NT2/D1 (cell line): ENCODE results near the gene OR51T1.

ENCODE experiments used
- DNase-seq: peaks from one replicate; pipeline ENCODE4 v3.0.0-alpha.2; 2011; ENCODE audit warnings: low read depth, low spot score
- H3K27me3 ChIP-seq: 2 replicates; pipeline ENCODE4 v1.6.0; 2011; ENCODE audit warnings: mild to moderate bottlenecking; ENCODE audit not compliant: insufficient read length, insufficient read depth
- H3K36me3 ChIP-seq: 2 replicates; pipeline ENCODE4 v1.6.1; 2011; ENCODE audit warnings: mild to moderate bottlenecking, low read length, mixed read lengths; ENCODE audit not compliant: insufficient read depth, insufficient read length
- H3K4me1 ChIP-seq: 2 replicates; pipeline ENCODE4 v1.5.1; 2011; ENCODE audit not compliant: insufficient read depth, insufficient read length
- H3K4me3 ChIP-seq: 2 replicates; pipeline ENCODE4 v1.5.1; 2011; ENCODE audit warnings: low read depth; ENCODE audit not compliant: insufficient read length
- H3K9ac ChIP-seq: 2 replicates; pipeline ENCODE4 v1.6.0; 2011; ENCODE audit warnings: low read depth; ENCODE audit not compliant: insufficient read length
- H3K9me3 ChIP-seq: 2 replicates; pipeline ENCODE4 v1.5.1; 2011; ENCODE audit warnings: mild to moderate bottlenecking, low read length; ENCODE audit not compliant: insufficient read depth
- SUZ12 ChIP-seq: IDR thresholded peaks from 2 replicates; pipeline ENCODE4 v1.6.1; 2011; ENCODE audit not compliant: insufficient read length, insufficient read depth; ENCODE audit errors: extremely low read depth
- YY1 ChIP-seq: IDR thresholded peaks from 2 replicates; pipeline ENCODE4 v1.6.1; 2011; ENCODE audit not compliant: insufficient read length, insufficient read depth
- ZNF274 ChIP-seq: IDR thresholded peaks from 2 replicates; pipeline ENCODE4 v1.6.1; 2011; ENCODE audit warnings: mild to moderate bottlenecking, low read depth, low read length

OR51T1 gene

DNA sequence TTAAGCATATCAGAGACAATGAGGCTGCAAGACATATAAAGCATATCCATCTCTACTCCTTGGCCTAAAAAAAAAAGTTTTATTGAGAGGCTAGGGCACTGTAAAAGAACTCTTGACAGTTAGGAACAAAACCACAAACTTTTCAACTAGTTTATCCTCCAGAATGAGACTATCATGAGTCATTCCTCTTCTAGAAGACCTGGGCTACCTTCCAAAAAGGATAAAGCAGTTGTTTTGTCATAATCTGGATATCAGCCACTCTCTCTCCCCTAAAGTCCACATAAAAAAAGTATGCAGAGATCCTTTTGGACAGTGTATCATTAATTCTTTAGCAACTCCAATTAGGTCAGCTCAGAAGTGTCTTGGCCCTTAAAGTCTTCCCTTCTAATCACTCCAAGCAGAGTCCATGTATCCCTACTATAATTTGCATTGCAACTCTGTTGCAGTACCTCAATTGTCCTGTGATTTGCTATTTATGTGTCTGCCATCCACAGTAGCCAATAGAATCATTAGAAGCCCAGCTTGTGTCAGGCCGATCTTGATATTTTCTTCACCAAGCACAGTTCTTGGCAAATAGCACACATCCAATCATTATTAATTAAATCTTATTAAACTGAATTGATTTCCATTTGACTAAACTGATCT is 10.4 kb downstream of the OR51T1 start:
- no peaks in the 10 kb centered on the region for H3K27me3 ChIP-seq

GRCh38 chr11:4903484-4903883 is 21.8 kb downstream of the OR51T1 start, which contains the start of gene OR51A7:
OR51A7 (plus strand) TSS chr11:4903783; CDS start chr11:4907370, 3,587 bp downstream.
- no peak for DNase-seq
- TF ChIP-seq ZNF274 (no peak), SUZ12 (no peak), YY1 (no peak)
- no peaks in the 10 kb centered on the region for H3K36me3 ChIP-seq
- no peaks in the 10 kb centered on the region for H3K27me3 ChIP-seq
- H3K9ac ChIP-seq: no peak within 1 kb of the TSS
- H3K9me3 ChIP-seq: no peaks in the 10 kb centered on the region
- no peak within 1 kb of the TSS for H3K4me3 ChIP-seq
- H3K4me1 ChIP-seq: no peaks in the 10 kb centered on the region

More for the DNA sequence above, 10.4 kb downstream of the OR51T1 start:
- no peak for DNase-seq
- H3K4me3 ChIP-seq: no peak overlapping the region
- no peaks in the 10 kb centered on the region for H3K36me3 ChIP-seq
- no peaks in the 10 kb centered on the region for H3K4me1 ChIP-seq
- no peaks in the 10 kb centered on the region for H3K9me3 ChIP-seq
- TF ChIP-seq ZNF274 (no peak), YY1 (no peak), SUZ12 (no peak)
- H3K9ac ChIP-seq: no peak overlapping the region

DNA sequence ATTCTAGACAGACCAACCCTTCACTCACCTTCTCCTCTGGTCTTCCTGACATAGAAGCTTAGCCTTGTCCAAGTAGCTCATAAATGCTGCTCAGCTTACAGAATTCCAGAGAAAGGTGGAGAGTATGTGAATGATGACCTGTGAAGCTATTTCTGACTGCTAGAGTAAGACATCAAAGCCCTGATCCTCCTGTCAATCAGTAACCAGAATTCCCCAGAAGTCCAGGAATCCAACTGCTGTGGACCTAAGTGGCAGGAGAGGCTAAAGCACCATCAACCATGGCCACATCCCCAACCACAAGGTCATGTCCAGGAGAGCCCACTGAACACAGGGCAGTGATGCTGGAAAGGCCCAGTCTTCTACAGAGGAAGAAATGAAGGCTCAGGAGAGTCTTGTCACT is 34.9 kb downstream of the OR51T1 start:
- TF ChIP-seq SUZ12 (no peak), YY1 (no peak), ZNF274 (no peak)
- Histone ChIP-seq H3K27me3 (no peaks in the 10 kb centered on the region), H3K9me3 (no peaks in the 10 kb centered on the region), H3K4me1 (no peaks in the 10 kb centered on the region), H3K36me3 (no peaks in the 10 kb centered on the region), H3K9ac (no peak overlapping the region), H3K4me3 (no peak overlapping the region)
- no peak for DNase-seq

GRCh38 chr11:4919250-4919649 is 37.5 kb downstream of the OR51T1 start, which contains the start of gene OR51G2:
OR51G2 (minus strand) TSS chr11:4919350; CDS start chr11:4915663, 3,687 bp downstream.
- no peaks in the 10 kb centered on the region for H3K36me3 ChIP-seq
- no peak within 1 kb of the TSS for H3K4me3 ChIP-seq
- no peaks in the 10 kb centered on the region for H3K4me1 ChIP-seq
- no peaks in the 10 kb centered on the region for H3K9me3 ChIP-seq
- TF ChIP-seq SUZ12 (no peak), YY1 (no peak), ZNF274 (no peak)
- H3K9ac ChIP-seq: no peak within 1 kb of the TSS
- DNase-seq: no peak
- no peaks in the 10 kb centered on the region for H3K27me3 ChIP-seq

DNA sequence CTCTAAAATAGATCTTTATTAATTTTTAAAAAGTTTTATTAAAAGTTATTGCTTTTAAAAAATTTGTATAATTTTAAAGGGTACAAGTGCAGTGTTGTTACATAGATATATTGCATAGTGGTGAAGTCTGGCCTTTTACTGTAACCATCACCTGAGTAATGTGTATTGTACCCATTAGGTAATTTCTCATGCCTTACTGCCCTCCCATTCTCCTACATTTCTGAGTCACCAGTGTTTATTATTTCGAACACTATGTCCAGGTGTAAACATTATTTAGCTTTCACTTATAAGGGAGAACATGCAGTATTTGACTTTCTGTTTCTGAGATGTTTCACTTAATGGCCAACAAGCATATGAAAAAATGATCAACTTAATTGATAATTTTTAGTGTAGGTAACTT is 40.1 kb downstream of the OR51T1 start:
- Histone ChIP-seq H3K27me3 (no peaks in the 10 kb centered on the region), H3K36me3 (no peaks in the 10 kb centered on the region), H3K9me3 (no peaks in the 10 kb centered on the region), H3K4me1 (no peaks in the 10 kb centered on the region), H3K9ac (no peak overlapping the region), H3K4me3 (no peak overlapping the region)
- TF ChIP-seq ZNF274 (no peak), SUZ12 (no peak), YY1 (no peak)
- DNase-seq: no peak

- no peaks in the 10 kb centered on the region for H3K4me1 ChIP-seq
- no peak overlapping the region for H3K9ac ChIP-seq
- no peaks in the 10 kb centered on the region for H3K36me3 ChIP-seq
- no peak for DNase-seq
- H3K4me3 ChIP-seq: no peak overlapping the region
- no peaks in the 10 kb centered on the region for H3K9me3 ChIP-seq
- no peaks in the 10 kb centered on the region for H3K27me3 ChIP-seq
- TF ChIP-seq ZNF274 (no peak), SUZ12 (no peak), YY1 (no peak)
Measured at GRCh38 chr11:4922304-4922703, 40.6 kb downstream of the OR51T1 start.

GRCh38 chr11:4924239-4924638 is 42.5 kb downstream of the OR51T1 start, which contains the start of gene OR51G1:
OR51G1 (minus strand) TSS chr11:4924339; CDS start chr11:4924339, 0 bp downstream.
- TF ChIP-seq SUZ12 (no peak), YY1 (no peak)
- Histone ChIP-seq H3K27me3 (no peaks in the 10 kb centered on the region), H3K4me3 (no peak within 1 kb of the TSS), H3K36me3 (no peaks in the 10 kb centered on the region), H3K4me1 (no peaks in the 10 kb centered on the region), H3K9me3 (no peaks in the 10 kb centered on the region), H3K9ac (no peak within 1 kb of the TSS)
- DNase-seq: no peak

- Histone ChIP-seq H3K9me3 (no peaks in the 10 kb centered on the region), H3K4me3 (no peak overlapping the region), H3K4me1 (no peaks in the 10 kb centered on the region), H3K9ac (no peak overlapping the region), H3K36me3 (no peaks in the 10 kb centered on the region), H3K27me3 (no peaks in the 10 kb centered on the region)
- TF ChIP-seq SUZ12 (no peak), YY1 (no peak), ZNF274 (no peak)
- DNase-seq: no peak
Measured at GRCh38 chr11:4926608-4927007, 44.9 kb downstream of the OR51T1 start.
